ENCODE measurements around the gene MRPL46.

The MRPL46 gene

DNA sequence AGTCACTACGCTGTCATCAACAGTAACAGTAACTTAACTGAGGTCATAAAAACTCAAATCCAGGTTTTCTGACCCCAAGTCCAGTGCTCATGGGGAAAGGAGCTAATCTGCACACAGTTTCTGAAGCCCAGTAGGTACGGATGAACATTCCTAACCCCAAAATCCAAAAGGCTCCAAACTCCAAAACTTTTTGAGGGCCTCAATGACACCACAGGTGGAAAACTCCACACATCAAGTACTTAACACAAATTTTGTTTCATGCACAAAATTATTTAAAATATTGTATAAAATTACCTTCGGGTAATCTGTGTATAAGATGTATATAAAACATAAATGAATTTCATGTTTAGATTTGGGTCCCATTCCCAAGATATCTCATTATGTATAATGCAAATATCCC is 10.5 kb downstream of the MRPL46 start:
- Histone ChIP-seq H4K20me1 (ENCODE audit: insufficient read depth, low read length) (no peaks in the 10 kb centered on the region), H3K4me3 (ENCODE audit: low read depth, low read length, poor library complexity, severe bottlenecking) (no peak overlapping the region), H3K4me1 (ENCODE audit: insufficient read depth, low read length, severe bottlenecking) (no peaks in the 10 kb centered on the region), H3K9me3 (ENCODE audit: low read length) (no peaks in the 10 kb centered on the region), H3K9me2 (ENCODE audit: low read depth, low read length) (no peaks in the 10 kb centered on the region), H3K9ac (ENCODE audit: low read length) (no peak overlapping the region), H3K36me3 (ENCODE audit: insufficient read depth, low read length) (peaks cover 40% of the 10 kb centered on the region), H3K27ac (ENCODE audit: low read depth, low read length, poor library complexity, severe bottlenecking) (no peak overlapping the region), H3F3A (ENCODE audit: insufficient read depth, low read length) (no peaks in the 10 kb centered on the region), H2AFZ (ENCODE audit: low read length) (no peak overlapping the region), H3K27me3 (ENCODE audit: insufficient read depth, low read length) (no peaks in the 10 kb centered on the region), H3K79me2 (ENCODE audit: insufficient read depth, low read length) (no peaks in the 10 kb centered on the region), H3K4me2 (ENCODE audit: low read length) (no peak overlapping the region)
- TF ChIP-seq EZH2 (IDR thresholded peaks at IDR 0.05; ENCODE audit: borderline replicate concordance, low read length): no peak
- TF ChIP-seq, protein P1, sequence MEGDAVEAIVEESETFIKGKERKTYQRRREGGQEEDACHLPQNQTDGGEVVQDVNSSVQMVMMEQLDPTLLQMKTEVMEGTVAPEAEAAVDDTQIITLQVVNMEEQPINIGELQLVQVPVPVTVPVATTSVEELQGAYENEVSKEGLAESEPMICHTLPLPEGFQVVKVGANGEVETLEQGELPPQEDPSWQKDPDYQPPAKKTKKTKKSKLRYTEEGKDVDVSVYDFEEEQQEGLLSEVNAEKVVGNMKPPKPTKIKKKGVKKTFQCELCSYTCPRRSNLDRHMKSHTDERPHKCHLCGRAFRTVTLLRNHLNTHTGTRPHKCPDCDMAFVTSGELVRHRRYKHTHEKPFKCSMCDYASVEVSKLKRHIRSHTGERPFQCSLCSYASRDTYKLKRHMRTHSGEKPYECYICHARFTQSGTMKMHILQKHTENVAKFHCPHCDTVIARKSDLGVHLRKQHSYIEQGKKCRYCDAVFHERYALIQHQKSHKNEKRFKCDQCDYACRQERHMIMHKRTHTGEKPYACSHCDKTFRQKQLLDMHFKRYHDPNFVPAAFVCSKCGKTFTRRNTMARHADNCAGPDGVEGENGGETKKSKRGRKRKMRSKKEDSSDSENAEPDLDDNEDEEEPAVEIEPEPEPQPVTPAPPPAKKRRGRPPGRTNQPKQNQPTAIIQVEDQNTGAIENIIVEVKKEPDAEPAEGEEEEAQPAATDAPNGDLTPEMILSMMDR (IDR thresholded peaks at IDR 0.05; ENCODE audit: low read length): no peak

DNA sequence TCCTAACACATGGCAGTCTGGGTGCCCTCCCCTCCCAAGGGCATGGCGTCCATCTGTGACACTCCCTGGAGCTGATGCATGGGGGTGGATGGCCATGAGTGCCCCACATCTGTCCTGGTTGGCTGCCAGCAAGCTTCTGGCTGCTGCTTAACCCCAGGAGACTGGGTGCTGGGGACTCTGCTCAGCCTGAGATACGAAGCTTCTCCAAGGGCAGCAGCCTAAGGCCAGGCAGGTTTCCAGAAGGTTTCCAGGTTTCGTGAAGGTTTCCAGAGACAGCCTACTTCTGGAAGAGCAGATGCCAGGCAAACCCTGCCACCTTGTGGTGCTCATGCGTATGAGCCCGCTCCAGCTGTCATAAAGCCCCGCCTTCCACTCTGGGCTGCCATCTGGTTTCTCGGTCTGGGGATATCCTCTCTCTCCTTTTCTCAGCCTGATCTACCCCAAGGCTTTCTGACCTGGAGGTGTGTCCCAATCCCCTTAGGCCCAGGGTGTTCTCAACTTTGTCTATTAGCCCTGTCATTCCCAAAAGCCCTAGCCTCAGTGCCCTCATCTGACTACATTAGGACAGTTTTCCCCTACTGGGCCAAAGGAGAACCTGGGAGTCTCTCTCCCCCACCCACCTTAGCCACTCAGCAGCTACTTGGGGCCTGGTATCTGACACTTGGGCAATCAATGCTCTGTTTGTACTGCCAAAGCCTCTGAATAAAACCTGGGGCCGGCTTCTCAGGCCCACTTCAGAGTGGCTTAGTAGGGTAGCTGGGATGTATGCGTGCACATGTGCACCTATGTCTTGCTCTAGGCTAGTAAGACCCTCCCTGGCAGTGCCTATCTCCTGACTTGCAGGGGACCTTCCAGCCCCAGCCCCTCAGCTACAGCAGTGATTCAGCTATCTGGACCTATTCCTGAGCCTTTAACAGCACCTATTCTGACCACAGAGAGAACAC is 12.0 kb downstream of the MRPL46 start:
- no peak overlapping the region for H3K4me3 ChIP-seq (ENCODE audit: low read depth, low read length, poor library complexity, severe bottlenecking)
- H3K79me2 ChIP-seq (ENCODE audit: insufficient read depth, low read length): no peaks in the 10 kb centered on the region
- no peaks in the 10 kb centered on the region for H4K20me1 ChIP-seq (ENCODE audit: insufficient read depth, low read length)
- H3K9me2 ChIP-seq (ENCODE audit: low read depth, low read length): no peaks in the 10 kb centered on the region
- no peaks in the 10 kb centered on the region for H3F3A ChIP-seq (ENCODE audit: insufficient read depth, low read length)
- H3K27ac ChIP-seq (ENCODE audit: low read depth, low read length, poor library complexity, severe bottlenecking): no peak overlapping the region
- no peak overlapping the region for H2AFZ ChIP-seq (ENCODE audit: low read length)
- no peak overlapping the region for H3K9ac ChIP-seq (ENCODE audit: low read length)
- TF ChIP-seq, protein P1 (IDR thresholded peaks at IDR 0.05; ENCODE audit: low read length): peak; percentile 82
- no peak for TF ChIP-seq EZH2 (IDR thresholded peaks at IDR 0.05; ENCODE audit: borderline replicate concordance, low read length)
- H3K36me3 ChIP-seq (ENCODE audit: insufficient read depth, low read length): peaks cover 24% of the 10 kb centered on the region
- H3K27me3 ChIP-seq (ENCODE audit: insufficient read depth, low read length): no peaks in the 10 kb centered on the region
- no peaks in the 10 kb centered on the region for H3K9me3 ChIP-seq (ENCODE audit: low read length)
- no peak overlapping the region for H3K4me2 ChIP-seq (ENCODE audit: low read length)
- no peaks in the 10 kb centered on the region for H3K4me1 ChIP-seq (ENCODE audit: insufficient read depth, low read length, severe bottlenecking)

DNA sequence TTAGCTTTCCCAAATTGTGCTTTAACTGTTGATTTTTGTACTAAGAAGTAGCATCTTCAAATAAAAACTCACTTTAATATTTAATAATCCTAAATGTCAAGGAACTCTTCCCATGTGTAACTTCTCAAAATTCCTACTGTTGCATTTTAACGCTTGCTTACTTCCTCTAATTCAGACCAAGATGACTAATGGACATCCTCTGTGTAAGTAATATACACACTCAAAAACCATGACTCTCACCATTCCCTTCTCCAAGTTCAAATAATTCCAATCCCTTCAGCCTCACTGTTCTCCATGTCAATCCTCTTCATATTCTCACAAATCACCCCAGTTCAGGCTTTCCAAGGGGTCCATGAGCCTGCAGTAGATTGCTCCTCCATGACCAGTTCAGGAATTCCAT is 13.0 kb downstream of the MRPL46 start:
- no peak for TF ChIP-seq EZH2 (IDR thresholded peaks at IDR 0.05; ENCODE audit: borderline replicate concordance, low read length)
- TF ChIP-seq, protein P1 (IDR thresholded peaks at IDR 0.05; ENCODE audit: low read length): no peak
- Histone ChIP-seq H3K9ac (ENCODE audit: low read length) (no peak overlapping the region), H3K4me2 (ENCODE audit: low read length) (no peak overlapping the region)

More for the DNA sequence above, 13.0 kb downstream of the MRPL46 start:
- no peak overlapping the region for H2AFZ ChIP-seq (ENCODE audit: low read length)
- H4K20me1 ChIP-seq (ENCODE audit: insufficient read depth, low read length): no peaks in the 10 kb centered on the region
- H3K27ac ChIP-seq (ENCODE audit: low read depth, low read length, poor library complexity, severe bottlenecking): no peak overlapping the region
- H3K9me2 ChIP-seq (ENCODE audit: low read depth, low read length): no peaks in the 10 kb centered on the region
- no peaks in the 10 kb centered on the region for H3K79me2 ChIP-seq (ENCODE audit: insufficient read depth, low read length)
- no peaks in the 10 kb centered on the region for H3K9me3 ChIP-seq (ENCODE audit: low read length)
- H3K36me3 ChIP-seq (ENCODE audit: insufficient read depth, low read length): peaks cover 15% of the 10 kb centered on the region
- H3K4me3 ChIP-seq (ENCODE audit: low read depth, low read length, poor library complexity, severe bottlenecking): no peak overlapping the region
- no peaks in the 10 kb centered on the region for H3F3A ChIP-seq (ENCODE audit: insufficient read depth, low read length)
- H3K4me1 ChIP-seq (ENCODE audit: insufficient read depth, low read length, severe bottlenecking): peaks cover 3% of the 10 kb centered on the region
- H3K27me3 ChIP-seq (ENCODE audit: insufficient read depth, low read length): no peaks in the 10 kb centered on the region
